MCF 10A (cell line): Measurements from ENCODE around the gene DPT. TPM values are rescaled to one million over a fixed set of nuclear protein-coding genes. Genes with fewer than 3 reads are reported as not detected.
A peak's percentile ranks its signal among the peaks of the same experiment; 100 is the strongest.

Experiments used
- BruUV-seq: library from RNA; stranded (reverse); fragments of 400-500 nt; replicated peaks from 2 replicates; lab custom pipeline; 2021; lab: Mats Ljungman, UMichigan
- CTCF ChIA-PET: fragments of 300-600 bp; sonication (Branson Sonifier 250); formaldehyde crosslinking; extraction: SDS; loops from one replicate; lab custom pipeline; 2021; ENCODE audit warnings: antibody characterized with exemption, inconsistent platforms; lab: Yijun Ruan, JAX
- POLR2A ChIA-PET: fragments of 300-600, 350-650 bp; sonication (Branson Sonifier 250); formaldehyde crosslinking; extraction: SDS; loops from one replicate; lab custom pipeline; 2020; ENCODE audit warnings: antibody characterized with exemption, inconsistent platforms; lab: Yijun Ruan, JAX
- DNase-seq: peaks from one replicate; pipeline ENCODE4 v3.0.0-alpha.2; 2018; ENCODE audit not compliant: unreplicated experiment
- H3K27ac Mint-ChIP-seq: one replicate; pipeline ENCODE4 v1.8.0; 2022; ENCODE audit warnings: mild to moderate bottlenecking, low read depth, mixed read lengths; ENCODE audit not compliant: unreplicated experiment
- H3K27me3 Mint-ChIP-seq: one replicate; pipeline ENCODE4 v1.8.0; 2022; ENCODE audit warnings: mixed read lengths; ENCODE audit not compliant: insufficient read depth, unreplicated experiment
- H3K36me3 Mint-ChIP-seq: one replicate; pipeline ENCODE4 v1.8.0; 2022; ENCODE audit warnings: mild to moderate bottlenecking, moderate library complexity, mixed read lengths; ENCODE audit not compliant: insufficient read depth, unreplicated experiment
- H3K4me1 Mint-ChIP-seq: one replicate; pipeline ENCODE4 v1.8.0; 2022; ENCODE audit warnings: mixed read lengths; ENCODE audit not compliant: insufficient read depth, unreplicated experiment
- H3K4me3 Mint-ChIP-seq: one replicate; pipeline ENCODE4 v1.8.0; 2022; ENCODE audit warnings: mild to moderate bottlenecking, moderate library complexity, mixed read lengths; ENCODE audit not compliant: unreplicated experiment
- H3K9me3 Mint-ChIP-seq: one replicate; pipeline ENCODE4 v1.8.0; 2022; ENCODE audit warnings: mixed read lengths; ENCODE audit not compliant: unreplicated experiment
- intact Hi-C: fragments of 100-400 bp; cut with micrococcal nuclease; formaldehyde crosslinking; loops from 2 replicates; pipeline ENCODE4 v1.14.1; 2022
- total RNA-seq: library from RNA; stranded (reverse); gene quantifications from 2 replicates; pipeline ENCODE4 v1.2.3, GENCODE V29; 2022
- TF ChIP-seq, protein P1 (sequence below): fragments of 200-600 bp; IDR thresholded peaks from one replicate; pipeline ENCODE4 v1.8.0; 2022; ENCODE audit warnings: antibody characterized with exemption, mild to moderate bottlenecking; ENCODE audit not compliant: unreplicated experiment

DPT gene
- total RNA-seq, 1 experiment from 2014 or later = 1.9 TPM

DNA sequence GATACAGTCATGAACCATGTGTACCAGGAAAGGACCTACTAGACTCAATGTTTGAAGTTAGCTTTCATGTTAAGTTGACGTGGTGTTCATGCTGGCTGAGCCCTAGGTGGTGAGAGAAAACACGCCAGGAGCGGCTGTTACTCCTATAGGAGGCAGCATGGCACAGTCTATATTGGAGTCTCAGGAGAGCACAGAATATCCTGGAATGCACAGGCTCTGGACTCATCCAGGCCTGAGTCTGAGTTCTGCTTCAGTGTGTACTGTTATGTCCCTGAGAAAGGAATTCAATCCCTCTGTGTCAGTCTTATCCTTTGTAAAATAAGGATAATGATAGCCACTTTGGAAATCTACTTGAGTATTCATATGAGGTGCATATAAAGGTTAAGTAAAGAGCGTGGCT is 41.2 kb downstream of the DPT start:
- peak; percentile 44 for DNase-seq
- no peaks in the 10 kb centered on the region for H3K9me3 Mint-ChIP-seq
- no peaks in the 10 kb centered on the region for H3K27me3 Mint-ChIP-seq
- H3K36me3 Mint-ChIP-seq = no peaks in the 10 kb centered on the region
- intact Hi-C loops = no loop called here
- H3K4me1 Mint-ChIP-seq = peaks cover 11% of the 10 kb centered on the region
- TF ChIP-seq, protein P1, sequence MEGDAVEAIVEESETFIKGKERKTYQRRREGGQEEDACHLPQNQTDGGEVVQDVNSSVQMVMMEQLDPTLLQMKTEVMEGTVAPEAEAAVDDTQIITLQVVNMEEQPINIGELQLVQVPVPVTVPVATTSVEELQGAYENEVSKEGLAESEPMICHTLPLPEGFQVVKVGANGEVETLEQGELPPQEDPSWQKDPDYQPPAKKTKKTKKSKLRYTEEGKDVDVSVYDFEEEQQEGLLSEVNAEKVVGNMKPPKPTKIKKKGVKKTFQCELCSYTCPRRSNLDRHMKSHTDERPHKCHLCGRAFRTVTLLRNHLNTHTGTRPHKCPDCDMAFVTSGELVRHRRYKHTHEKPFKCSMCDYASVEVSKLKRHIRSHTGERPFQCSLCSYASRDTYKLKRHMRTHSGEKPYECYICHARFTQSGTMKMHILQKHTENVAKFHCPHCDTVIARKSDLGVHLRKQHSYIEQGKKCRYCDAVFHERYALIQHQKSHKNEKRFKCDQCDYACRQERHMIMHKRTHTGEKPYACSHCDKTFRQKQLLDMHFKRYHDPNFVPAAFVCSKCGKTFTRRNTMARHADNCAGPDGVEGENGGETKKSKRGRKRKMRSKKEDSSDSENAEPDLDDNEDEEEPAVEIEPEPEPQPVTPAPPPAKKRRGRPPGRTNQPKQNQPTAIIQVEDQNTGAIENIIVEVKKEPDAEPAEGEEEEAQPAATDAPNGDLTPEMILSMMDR = no peak
- POLR2A ChIA-PET = no interaction called here
- H3K4me3 Mint-ChIP-seq = no peak overlapping the region
- no peak overlapping the region for H3K27ac Mint-ChIP-seq
- CTCF ChIA-PET = interaction anchor here (0.6 to 1.1 kb wide), 3 partner anchors 15 to 456 kb away, joined by 3 read pairs; no protein-coding TSS in a partner anchor
- BruUV-seq = no TSS peak

DNA sequence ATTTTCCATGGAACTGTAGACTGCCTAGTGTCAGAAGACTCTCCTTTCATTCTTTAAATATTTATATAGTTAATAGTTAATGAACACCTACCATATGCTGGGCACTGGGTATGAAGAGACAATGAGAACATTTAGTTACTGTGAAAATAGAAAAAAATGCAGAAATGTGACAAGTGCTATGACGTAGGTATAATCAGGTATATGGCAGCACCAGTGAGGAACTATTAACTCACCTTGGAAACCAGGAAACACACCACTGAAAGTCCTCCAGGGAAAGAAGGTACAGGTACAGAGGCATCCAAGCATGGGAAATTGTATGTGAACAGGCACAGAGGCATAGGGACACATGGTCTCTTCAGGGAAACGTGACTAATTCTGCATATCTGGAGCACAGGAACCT is 42.3 kb downstream of the DPT start:
- intact Hi-C loops = no loop called here

DNA sequence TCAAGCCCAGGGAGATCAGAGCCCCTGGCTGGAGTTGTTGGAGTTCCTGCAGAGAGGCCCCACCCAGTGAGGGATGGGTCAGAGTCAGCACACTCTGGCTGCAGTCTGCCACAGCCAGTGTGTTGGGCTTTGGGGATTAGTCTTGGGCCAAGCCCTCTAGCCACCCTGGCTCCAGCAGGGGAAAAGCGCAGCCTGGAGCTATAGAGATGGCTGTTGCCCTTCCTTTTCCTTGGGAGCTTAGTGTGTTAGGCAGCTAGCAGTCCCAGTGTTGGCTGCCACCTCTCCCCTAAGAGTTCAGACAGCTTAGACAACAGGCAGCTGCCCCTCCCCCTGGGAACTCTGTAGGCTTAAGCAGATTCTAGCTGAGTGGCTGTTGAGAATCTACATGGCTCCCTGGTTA is 45.1 kb downstream of the DPT start:
- Mint-ChIP-seq H3K36me3 (no peaks in the 10 kb centered on the region), H3K9me3 (peaks cover 15% of the 10 kb centered on the region), H3K27me3 (no peaks in the 10 kb centered on the region), H3K4me3 (no peak overlapping the region), H3K27ac (no peak overlapping the region), H3K4me1 (no peaks in the 10 kb centered on the region)
- intact Hi-C loops = no loop called here
- BruUV-seq = no TSS peak
- no peak for DNase-seq
- CTCF ChIA-PET = no interaction called here
- TF ChIP-seq, protein P1 = no peak
- POLR2A ChIA-PET = no interaction called here

More for the DNA sequence above, 42.3 kb downstream of the DPT start:
- Mint-ChIP-seq H3K9me3 (peaks cover 6% of the 10 kb centered on the region), H3K36me3 (no peaks in the 10 kb centered on the region), H3K27me3 (no peaks in the 10 kb centered on the region), H3K4me1 (peaks cover 11% of the 10 kb centered on the region), H3K27ac (no peak overlapping the region), H3K4me3 (no peak overlapping the region)
- no peak for DNase-seq
- POLR2A ChIA-PET = no interaction called here
- CTCF ChIA-PET = no interaction called here
- BruUV-seq = no TSS peak
- TF ChIP-seq, protein P1 = no peak

DNA sequence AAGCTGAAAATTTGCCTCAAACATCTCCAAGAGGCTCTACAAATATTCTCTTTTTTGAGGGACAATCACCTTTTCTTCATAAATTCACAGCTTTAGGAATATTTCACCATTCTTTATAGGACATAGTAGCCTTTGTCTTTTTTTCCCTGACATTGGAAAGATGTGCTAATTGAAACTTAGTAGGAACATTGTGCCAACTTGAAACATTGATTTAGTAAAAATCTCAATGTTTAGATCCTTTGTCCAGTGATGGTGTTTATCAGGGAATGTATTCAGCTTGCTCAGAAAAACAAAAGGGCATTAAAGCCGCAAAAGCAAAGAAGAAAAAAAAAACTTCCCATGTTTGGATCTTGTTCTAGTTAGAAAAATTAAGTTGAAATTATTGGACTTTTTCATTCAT is 52.1 kb downstream of the DPT start:
- H3K27ac Mint-ChIP-seq = no peak overlapping the region
- no peak for DNase-seq
- no TSS peak for BruUV-seq
- no peaks in the 10 kb centered on the region for H3K36me3 Mint-ChIP-seq
- intact Hi-C loops = no loop called here
- TF ChIP-seq, protein P1 = no peak
- ChIA-PET CTCF (interaction anchor here (0.6 kb wide), 1 partner anchor 47 kb away, joined by 5 read pairs; no protein-coding TSS in a partner anchor), POLR2A (interaction anchor here (1.0 kb wide), 1 partner anchor 40 kb away, joined by 3 read pairs; no protein-coding TSS in a partner anchor)
- no peaks in the 10 kb centered on the region for H3K27me3 Mint-ChIP-seq
- H3K4me1 Mint-ChIP-seq = no peaks in the 10 kb centered on the region
- no peak overlapping the region for H3K4me3 Mint-ChIP-seq
- peaks cover 11% of the 10 kb centered on the region for H3K9me3 Mint-ChIP-seq
